Measurements from ENCODE around the gene PPT2. TPM values are rescaled to one million over a fixed set of nuclear protein-coding genes. Genes with fewer than 3 reads are reported as not detected.

The PPT2 gene
- total RNA-seq, 1 experiment from 2014 or later, result 30.0 TPM

DNA sequence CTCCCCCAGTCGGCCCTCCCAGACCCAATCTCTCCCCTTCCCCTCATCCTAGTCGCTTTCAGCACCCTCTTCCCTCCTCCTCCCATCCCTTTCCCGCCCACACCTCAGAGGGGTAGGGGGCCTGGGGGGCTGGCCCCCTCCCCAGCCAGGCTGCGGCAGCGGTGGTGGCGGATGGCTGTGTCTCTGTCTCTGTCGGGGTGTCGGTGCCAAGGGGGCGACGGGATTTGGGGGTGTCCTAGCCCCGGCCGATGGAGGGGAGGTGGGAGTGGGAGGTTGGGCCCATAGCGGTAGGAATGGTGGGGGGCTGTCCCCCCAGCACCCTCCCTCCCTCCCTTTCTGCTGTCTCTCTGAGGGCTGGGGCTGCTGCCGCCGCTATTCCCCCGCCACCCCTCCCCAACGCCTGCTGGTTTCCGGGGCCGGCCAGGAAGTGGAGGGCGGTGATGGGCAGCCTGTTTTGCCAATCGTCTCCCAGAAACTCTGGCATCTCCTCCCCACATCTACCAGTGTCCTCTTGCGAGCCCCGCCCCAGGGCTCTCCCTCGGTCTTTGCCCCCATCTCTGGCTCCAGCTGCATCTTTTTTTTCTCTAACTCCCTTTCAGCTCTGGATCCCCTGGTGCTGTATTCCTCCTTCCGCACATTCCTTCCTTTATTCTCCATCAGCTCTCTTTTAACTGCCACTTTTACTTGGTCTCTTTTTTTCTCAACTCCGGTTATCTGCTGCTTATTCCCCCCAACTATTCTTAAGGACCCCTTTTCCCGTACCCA is 22.0 kb downstream of the PPT2 start, which contains the start of gene AGPAT1 (continued):
- TF ChIP-seq, protein P1, sequence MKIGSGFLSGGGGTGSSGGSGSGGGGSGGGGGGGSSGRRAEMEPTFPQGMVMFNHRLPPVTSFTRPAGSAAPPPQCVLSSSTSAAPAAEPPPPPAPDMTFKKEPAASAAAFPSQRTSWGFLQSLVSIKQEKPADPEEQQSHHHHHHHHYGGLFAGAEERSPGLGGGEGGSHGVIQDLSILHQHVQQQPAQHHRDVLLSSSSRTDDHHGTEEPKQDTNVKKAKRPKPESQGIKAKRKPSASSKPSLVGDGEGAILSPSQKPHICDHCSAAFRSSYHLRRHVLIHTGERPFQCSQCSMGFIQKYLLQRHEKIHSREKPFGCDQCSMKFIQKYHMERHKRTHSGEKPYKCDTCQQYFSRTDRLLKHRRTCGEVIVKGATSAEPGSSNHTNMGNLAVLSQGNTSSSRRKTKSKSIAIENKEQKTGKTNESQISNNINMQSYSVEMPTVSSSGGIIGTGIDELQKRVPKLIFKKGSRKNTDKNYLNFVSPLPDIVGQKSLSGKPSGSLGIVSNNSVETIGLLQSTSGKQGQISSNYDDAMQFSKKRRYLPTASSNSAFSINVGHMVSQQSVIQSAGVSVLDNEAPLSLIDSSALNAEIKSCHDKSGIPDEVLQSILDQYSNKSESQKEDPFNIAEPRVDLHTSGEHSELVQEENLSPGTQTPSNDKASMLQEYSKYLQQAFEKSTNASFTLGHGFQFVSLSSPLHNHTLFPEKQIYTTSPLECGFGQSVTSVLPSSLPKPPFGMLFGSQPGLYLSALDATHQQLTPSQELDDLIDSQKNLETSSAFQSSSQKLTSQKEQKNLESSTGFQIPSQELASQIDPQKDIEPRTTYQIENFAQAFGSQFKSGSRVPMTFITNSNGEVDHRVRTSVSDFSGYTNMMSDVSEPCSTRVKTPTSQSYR (CRISPR knock-in tag; IDR thresholded peaks at IDR 0.05), result no peak
- TF ChIP-seq PRRX2 (CRISPR knock-in tag; IDR thresholded peaks at IDR 0.05), result no peak
- no peak for TF ChIP-seq ZNF416 (CRISPR knock-in tag; IDR thresholded peaks at IDR 0.05)
- 0 out of 2 replicates have a peak, but pooled peaks have one; percentile 25 for TF ChIP-seq FOXK1 (CRISPR knock-in tag; IDR thresholded peaks at IDR 0.05)
- TF ChIP-seq FOXP1 (CRISPR knock-in tag; IDR thresholded peaks at IDR 0.05; ENCODE audit: borderline replicate concordance), result no peak
- TF ChIP-seq, protein P2, sequence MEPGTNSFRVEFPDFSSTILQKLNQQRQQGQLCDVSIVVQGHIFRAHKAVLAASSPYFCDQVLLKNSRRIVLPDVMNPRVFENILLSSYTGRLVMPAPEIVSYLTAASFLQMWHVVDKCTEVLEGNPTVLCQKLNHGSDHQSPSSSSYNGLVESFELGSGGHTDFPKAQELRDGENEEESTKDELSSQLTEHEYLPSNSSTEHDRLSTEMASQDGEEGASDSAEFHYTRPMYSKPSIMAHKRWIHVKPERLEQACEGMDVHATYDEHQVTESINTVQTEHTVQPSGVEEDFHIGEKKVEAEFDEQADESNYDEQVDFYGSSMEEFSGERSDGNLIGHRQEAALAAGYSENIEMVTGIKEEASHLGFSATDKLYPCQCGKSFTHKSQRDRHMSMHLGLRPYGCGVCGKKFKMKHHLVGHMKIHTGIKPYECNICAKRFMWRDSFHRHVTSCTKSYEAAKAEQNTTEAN (CRISPR knock-in tag; IDR thresholded peaks at IDR 0.05), result no peak
- TF ChIP-seq, protein P3, sequence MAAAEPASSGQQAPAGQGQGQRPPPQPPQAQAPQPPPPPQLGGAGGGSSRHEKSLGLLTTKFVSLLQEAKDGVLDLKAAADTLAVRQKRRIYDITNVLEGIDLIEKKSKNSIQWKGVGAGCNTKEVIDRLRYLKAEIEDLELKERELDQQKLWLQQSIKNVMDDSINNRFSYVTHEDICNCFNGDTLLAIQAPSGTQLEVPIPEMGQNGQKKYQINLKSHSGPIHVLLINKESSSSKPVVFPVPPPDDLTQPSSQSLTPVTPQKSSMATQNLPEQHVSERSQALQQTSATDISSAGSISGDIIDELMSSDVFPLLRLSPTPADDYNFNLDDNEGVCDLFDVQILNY (CRISPR knock-in tag; IDR thresholded peaks at IDR 0.05), result peak; percentile 57; the same call in 1 of the 2 replicates
- no peak for TF ChIP-seq SOX15 (CRISPR knock-in tag; IDR thresholded peaks at IDR 0.05)
- TF ChIP-seq ZNF396 (CRISPR knock-in tag; IDR thresholded peaks at IDR 0.05; ENCODE audit: borderline replicate concordance), result no peak
- TF ChIP-seq IRF2 (CRISPR knock-in tag; IDR thresholded peaks at IDR 0.05; ENCODE audit: borderline replicate concordance, low read depth), result no peak
- TF ChIP-seq, protein P4, sequence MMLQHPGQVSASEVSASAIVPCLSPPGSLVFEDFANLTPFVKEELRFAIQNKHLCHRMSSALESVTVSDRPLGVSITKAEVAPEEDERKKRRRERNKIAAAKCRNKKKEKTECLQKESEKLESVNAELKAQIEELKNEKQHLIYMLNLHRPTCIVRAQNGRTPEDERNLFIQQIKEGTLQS (CRISPR knock-in tag; conservative IDR thresholded peaks at IDR 0.05), result no peak
- peak; percentile 76 for TF ChIP-seq SP1 (CRISPR knock-in tag; conservative IDR thresholded peaks at IDR 0.05)
- TF ChIP-seq, protein P5, sequence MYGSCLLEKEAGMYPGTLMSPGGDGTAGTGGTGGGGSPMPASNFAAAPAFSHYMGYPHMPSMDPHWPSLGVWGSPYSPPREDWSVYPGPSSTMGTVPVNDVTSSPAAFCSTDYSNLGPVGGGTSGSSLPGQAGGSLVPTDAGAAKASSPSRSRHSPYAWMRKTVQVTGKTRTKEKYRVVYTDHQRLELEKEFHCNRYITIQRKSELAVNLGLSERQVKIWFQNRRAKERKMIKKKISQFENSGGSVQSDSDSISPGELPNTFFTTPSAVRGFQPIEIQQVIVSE (CRISPR knock-in tag; IDR thresholded peaks at IDR 0.05; ENCODE audit: borderline replicate concordance), result no peak
- TF ChIP-seq, protein P6, sequence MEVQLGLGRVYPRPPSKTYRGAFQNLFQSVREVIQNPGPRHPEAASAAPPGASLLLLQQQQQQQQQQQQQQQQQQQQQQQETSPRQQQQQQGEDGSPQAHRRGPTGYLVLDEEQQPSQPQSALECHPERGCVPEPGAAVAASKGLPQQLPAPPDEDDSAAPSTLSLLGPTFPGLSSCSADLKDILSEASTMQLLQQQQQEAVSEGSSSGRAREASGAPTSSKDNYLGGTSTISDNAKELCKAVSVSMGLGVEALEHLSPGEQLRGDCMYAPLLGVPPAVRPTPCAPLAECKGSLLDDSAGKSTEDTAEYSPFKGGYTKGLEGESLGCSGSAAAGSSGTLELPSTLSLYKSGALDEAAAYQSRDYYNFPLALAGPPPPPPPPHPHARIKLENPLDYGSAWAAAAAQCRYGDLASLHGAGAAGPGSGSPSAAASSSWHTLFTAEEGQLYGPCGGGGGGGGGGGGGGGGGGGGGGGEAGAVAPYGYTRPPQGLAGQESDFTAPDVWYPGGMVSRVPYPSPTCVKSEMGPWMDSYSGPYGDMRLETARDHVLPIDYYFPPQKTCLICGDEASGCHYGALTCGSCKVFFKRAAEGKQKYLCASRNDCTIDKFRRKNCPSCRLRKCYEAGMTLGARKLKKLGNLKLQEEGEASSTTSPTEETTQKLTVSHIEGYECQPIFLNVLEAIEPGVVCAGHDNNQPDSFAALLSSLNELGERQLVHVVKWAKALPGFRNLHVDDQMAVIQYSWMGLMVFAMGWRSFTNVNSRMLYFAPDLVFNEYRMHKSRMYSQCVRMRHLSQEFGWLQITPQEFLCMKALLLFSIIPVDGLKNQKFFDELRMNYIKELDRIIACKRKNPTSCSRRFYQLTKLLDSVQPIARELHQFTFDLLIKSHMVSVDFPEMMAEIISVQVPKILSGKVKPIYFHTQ (CRISPR knock-in tag; IDR thresholded peaks at IDR 0.05), result no peak
- TF ChIP-seq, protein P7, sequence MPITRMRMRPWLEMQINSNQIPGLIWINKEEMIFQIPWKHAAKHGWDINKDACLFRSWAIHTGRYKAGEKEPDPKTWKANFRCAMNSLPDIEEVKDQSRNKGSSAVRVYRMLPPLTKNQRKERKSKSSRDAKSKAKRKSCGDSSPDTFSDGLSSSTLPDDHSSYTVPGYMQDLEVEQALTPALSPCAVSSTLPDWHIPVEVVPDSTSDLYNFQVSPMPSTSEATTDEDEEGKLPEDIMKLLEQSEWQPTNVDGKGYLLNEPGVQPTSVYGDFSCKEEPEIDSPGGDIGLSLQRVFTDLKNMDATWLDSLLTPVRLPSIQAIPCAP (CRISPR knock-in tag; IDR thresholded peaks at IDR 0.05), result no peak
- no peak for TF ChIP-seq NR1H2 (CRISPR knock-in tag; IDR thresholded peaks at IDR 0.05)
- TF ChIP-seq SMAD3 (CRISPR knock-in tag; IDR thresholded peaks at IDR 0.05; ENCODE audit: borderline replicate concordance), result no peak
- TF ChIP-seq JAZF1 (CRISPR knock-in tag; IDR thresholded peaks at IDR 0.05), result no peak
- TF ChIP-seq, protein P8, sequence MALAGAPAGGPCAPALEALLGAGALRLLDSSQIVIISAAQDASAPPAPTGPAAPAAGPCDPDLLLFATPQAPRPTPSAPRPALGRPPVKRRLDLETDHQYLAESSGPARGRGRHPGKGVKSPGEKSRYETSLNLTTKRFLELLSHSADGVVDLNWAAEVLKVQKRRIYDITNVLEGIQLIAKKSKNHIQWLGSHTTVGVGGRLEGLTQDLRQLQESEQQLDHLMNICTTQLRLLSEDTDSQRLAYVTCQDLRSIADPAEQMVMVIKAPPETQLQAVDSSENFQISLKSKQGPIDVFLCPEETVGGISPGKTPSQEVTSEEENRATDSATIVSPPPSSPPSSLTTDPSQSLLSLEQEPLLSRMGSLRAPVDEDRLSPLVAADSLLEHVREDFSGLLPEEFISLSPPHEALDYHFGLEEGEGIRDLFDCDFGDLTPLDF (CRISPR knock-in tag; IDR thresholded peaks at IDR 0.05), result no peak
- TF ChIP-seq TEAD4 (CRISPR knock-in tag; IDR thresholded peaks at IDR 0.05), result no peak
- peak; percentile 67 for TF ChIP-seq NFYB (CRISPR knock-in tag; conservative IDR thresholded peaks at IDR 0.05; ENCODE audit: low read depth)
- TF ChIP-seq, protein P9, sequence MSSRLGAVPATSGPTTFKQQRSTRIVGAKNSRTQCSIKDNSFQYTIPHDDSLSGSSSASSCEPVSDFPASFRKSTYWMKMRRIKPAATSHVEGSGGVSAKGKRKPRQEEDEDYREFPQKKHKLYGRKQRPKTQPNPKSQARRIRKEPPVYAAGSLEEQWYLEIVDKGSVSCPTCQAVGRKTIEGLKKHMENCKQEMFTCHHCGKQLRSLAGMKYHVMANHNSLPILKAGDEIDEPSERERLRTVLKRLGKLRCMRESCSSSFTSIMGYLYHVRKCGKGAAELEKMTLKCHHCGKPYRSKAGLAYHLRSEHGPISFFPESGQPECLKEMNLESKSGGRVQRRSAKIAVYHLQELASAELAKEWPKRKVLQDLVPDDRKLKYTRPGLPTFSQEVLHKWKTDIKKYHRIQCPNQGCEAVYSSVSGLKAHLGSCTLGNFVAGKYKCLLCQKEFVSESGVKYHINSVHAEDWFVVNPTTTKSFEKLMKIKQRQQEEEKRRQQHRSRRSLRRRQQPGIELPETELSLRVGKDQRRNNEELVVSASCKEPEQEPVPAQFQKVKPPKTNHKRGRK (CRISPR knock-in tag; IDR thresholded peaks at IDR 0.05; ENCODE audit: borderline replicate concordance), result no peak
- TF ChIP-seq, protein P10, sequence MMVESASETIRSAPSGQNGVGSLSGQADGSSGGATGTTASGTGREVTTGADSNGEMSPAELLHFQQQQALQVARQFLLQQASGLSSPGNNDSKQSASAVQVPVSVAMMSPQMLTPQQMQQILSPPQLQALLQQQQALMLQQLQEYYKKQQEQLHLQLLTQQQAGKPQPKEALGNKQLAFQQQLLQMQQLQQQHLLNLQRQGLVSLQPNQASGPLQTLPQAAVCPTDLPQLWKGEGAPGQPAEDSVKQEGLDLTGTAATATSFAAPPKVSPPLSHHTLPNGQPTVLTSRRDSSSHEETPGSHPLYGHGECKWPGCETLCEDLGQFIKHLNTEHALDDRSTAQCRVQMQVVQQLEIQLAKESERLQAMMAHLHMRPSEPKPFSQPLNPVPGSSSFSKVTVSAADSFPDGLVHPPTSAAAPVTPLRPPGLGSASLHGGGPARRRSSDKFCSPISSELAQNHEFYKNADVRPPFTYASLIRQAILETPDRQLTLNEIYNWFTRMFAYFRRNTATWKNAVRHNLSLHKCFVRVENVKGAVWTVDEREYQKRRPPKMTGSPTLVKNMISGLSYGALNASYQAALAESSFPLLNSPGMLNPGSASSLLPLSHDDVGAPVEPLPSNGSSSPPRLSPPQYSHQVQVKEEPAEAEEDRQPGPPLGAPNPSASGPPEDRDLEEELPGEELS (CRISPR knock-in tag; IDR thresholded peaks at IDR 0.05), result no peak

Data from WTC11 (cell line).